GM23248 (cell line): ENCODE measurements around the gene RBM19.

Experiments used
- EZH2 ChIP-seq: fragments of 200-600 bp; sonication (generic); IDR thresholded peaks from 2 replicates; pipeline ENCODE4 v1.6.1; 2018; ENCODE audit warnings: antibody characterized with exemption, mild to moderate bottlenecking; ENCODE audit not compliant: insufficient read depth, poor library complexity, severe bottlenecking
- EZH2phosphoT487 ChIP-seq: fragments of 200-600 bp; sonication (generic); IDR thresholded peaks from 2 replicates; pipeline ENCODE4 v1.6.1; 2018; ENCODE audit warnings: antibody characterized with exemption, moderate library complexity, mild to moderate bottlenecking, low read depth; ENCODE audit not compliant: insufficient read depth

GRCh38 chr12:113833422-113833821 lies 132.7 kb downstream of the RBM19 start:
- no peak for TF ChIP-seq EZH2
- no peak for TF ChIP-seq EZH2phosphoT487
